Effector CD8-positive, alpha-beta T cell (primary cell): ENCODE measurements around the gene PTGDR2.

Source experiments
- DNase-seq: peaks from one replicate; lab custom pipeline; 2025; lab: John Stamatoyannopoulos, UW

PTGDR2 gene

GRCh38 chr11:60858731-60859464 is 3.1 kb upstream of the PTGDR2 start:
- no peak for DNase-seq

DNA sequence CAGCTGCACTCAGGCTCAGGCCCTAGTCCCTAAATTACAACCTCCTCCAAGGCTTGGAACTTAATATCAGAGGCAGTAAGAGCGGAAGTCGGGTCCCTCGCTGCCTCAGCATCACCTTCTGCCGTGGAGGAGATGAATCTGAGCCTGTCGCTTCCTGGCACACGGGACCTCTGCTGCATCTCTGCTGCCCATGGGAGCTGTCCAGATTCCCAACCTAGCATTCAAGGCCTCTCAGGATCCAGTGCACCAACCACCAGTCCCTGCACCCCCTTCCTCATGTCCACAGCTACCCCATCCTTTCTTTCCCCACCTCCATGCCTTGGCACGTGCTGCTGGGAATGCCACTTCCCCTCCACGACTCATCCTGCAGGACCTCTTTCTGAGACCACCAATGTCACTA is 2.5 kb upstream of the PTGDR2 start:
- DNase-seq = no peak

DNA sequence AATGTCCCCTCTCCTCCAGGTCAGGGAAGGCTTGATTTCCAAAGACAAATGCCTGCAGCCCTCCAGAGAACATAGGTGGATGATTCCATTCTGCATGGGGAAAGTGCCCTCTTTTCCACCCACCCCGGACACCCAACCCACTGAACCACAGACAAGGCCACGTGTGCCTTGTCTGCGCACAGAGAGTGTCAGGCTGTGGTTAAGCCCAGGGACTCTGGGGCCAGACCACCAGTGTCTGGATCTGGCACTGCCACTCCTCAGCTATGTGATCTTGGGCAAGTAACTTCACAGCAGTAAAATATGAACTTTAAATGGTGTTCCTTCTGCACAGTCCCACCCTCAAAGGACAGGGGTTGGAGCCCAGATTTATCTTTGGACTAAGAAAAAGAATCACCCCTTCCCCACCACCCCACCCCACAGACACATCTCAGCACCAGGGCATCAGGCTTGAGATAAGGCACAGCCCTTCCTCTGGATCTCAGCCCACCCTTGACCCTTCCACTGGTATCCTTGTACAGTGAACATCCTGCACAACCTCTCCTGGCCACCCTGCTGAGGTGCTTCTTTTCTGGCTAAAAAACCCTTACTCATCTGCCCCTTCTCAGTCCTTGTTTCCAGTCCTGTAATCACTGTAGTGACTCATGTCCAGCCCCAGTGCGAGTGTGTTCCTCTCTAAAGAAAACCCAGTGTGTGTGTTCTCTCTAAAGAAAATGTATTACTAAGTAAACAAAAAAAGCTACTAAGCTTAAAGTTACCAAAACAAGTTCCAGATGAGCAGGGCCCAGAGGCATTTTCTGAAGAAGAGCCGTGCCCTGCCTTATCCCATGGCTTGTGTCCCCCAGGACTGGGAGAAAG is 1.9 kb upstream of the PTGDR2 start:
- DNase-seq = no peak

DNA sequence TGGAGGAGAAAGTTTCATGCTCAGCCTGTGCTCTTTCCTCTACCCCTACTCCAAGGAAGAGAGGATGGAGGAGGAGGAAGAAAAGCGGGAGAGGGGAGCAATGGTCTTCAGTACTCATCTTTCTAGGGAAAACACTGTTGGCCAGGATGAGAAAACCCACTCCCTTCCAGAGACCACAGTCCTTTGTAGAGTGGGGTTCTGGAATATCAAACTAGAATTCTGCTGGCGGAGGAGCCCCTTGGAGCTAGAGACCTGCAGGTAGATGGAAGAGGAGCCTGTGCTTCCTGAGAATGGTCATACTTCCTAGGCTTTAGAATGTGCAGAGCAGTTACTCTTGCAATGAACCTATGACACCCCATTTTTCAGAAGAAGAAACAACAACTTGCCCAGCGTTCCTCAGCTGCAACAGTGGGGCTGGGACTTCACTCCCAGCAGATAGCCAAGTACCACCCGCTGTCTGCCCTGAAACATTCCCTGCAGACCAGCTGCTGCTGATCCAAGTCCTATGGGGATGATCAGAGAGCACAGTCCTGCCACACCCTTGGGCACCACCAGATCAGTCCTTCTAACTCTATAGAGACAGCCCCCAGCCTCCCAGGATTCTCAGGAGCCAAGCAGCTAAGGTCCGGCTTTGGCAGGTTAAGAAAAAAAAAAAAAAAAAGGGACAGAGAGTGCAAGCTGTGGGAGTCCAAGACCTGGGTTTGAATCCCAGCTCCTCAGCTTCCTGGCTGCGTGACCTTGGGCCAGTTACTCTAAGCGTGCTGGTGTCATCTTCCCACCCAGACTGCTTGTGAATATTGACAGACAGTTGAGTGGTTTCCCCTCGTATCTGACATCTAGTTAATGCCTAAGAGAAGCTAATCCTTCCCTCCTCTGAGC is 664 bp downstream of the PTGDR2 start:
- no peak for DNase-seq

- DNase-seq = no peak
These were observed 1.5 kb downstream of the PTGDR2 start for GRCh38 chr11:60854140-60854846.

DNA sequence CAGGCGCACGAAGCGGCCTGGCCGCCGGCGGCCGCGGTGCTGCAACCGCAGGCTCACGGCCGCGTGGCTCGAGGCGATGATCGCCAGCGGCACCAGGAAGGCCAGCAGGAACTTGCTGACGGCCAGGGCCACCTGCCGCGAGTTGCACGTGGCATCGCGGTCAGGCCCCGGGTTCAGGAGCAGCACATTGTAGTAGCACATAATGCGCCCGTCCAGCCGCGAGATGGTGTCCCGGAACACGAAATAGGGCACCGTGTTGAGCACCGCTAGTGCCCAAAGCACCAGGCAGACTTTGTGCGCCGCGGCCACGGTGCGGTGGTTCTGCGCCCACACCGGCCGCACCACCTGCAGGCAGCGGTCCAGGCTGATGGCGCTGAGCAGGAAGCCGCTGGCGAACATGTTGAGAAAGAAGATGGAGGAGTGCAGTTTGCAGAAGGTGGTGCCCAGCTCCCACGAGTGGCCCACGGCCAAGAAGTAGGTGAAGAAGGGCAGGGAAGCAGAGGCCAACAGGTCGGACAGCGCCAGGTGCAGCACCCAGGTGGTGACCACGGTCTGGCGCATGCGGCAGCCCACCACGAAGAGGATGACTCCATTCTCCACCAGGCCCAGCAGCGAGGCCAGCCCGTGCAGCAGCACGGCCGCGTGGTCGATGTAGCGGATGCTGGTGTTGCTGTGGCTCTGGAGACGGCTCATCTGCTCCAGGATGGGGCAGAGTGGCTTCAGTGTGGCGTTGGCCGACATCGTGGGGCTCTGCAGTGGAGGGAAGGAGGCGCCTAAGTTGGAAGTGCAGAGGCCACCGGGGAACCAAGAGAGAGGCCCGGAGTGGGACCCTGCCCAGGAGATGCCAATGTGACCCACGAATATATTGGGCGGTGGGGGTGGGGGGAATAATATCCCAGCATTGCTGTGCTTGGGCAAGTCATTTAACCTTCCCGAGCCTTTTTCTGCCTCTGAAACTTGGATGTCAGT is 2.5 kb downstream of the PTGDR2 start:
- DNase-seq = no peak

GRCh38 chr11:60852117-60852981 is 3.4 kb downstream of the PTGDR2 start:
- DNase-seq = no peak

DNA sequence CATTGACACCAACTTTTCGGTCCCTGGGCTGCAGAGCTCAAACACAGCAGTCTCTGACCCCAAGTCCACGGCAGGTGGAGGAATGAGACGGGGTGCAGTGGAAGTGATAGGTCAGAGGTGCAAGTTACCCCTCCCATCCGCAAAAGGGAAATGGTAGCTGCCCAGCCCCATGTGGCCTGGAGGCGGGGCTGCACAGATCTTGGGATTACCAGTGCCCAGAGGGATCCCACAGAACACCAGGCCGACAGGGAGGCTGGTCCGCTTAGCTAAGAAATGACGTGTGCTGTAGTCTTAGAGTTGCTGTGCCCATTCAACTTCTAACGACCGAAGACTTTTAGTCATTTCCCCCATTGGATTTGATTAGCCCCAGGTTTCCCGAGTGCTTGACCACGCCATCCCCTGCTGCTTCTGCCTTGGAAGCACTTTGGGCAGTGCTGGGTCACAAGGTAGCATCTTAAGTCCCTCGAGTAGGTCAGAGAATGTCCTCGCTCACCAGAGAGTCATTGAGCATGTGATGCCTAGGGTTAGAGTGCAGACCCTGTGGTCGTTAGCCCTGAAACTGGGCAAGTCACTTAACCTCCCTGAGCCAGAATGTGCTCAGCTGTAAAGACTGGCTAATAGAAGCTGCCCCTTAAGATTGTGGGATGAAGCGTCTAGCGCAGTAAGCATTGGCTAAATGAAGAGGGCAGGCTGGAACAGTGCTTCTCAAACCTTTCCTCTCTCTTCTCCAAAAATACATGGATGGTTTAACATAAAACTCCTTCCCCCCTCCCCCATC is 4.2 kb downstream of the PTGDR2 start:
- no peak for DNase-seq

- no peak for DNase-seq
These were observed 5.9 kb downstream of the PTGDR2 start for GRCh38 chr11:60849641-60850520.

DNA sequence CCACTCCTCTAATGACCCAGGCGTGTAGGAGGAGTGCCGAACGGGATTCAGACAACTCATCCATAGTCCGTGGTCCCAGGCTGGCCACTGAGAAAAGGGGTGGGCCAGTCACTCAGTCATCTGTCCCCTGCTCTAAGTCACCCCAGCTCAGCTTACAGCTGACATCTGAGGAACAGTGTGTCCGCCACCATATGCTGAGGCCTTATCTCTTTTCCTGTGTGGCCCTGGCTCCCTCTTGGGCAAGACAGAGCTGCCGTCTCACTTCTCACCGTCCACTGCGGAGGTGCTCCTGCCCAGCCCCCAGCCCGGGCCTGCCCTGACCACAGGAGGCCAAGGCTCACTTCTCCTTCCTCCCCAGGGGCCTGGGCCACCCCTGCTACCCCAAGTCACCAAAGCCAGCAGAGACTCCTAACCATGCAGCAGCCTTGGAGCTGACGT is 7.0 kb downstream of the PTGDR2 start:
- no peak for DNase-seq

DNA sequence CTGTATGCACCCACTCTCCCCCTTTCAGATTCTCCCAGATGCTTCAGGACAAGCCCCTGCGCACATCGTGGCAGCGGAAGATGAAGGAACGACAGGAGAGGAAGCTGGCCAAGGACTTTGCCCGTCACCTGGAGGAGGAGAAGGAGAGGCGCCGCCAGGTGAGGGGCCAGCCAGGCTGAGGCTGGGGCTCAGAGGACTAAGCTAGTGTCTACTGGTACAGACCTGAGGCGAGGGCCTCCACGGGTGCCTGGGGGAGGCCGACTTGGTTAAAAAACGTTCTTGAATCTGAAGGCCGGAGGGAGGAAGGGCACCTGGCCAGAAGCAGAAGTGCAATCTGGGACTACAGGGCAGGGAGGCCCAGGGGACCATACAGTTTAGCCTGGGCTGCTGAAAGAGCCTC is 7.9 kb downstream of the PTGDR2 start:
- DNase-seq = no peak

DNA sequence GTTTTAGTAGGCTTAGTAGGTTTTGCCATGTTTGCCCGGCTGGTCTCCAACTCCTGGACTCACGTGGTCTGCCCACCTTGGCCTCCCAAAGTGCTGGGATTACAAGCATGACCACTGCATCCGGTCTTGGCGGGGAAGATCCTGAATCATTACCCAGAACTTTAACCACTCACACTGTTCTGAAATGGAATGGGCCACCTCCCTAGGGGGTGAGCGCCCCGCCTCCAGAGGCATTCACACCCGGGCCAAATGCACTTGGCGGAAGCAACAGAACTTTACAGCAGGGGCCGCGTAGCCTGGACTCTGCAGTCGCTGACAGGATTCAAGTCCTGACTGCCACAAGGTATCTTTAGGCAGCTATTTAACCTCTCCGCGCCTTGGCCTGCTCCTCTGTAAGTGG is 8.5 kb downstream of the PTGDR2 start:
- no peak for DNase-seq

GRCh38 chr11:60845338-60845737 is 10.4 kb downstream of the PTGDR2 start:
- DNase-seq = no peak

DNA sequence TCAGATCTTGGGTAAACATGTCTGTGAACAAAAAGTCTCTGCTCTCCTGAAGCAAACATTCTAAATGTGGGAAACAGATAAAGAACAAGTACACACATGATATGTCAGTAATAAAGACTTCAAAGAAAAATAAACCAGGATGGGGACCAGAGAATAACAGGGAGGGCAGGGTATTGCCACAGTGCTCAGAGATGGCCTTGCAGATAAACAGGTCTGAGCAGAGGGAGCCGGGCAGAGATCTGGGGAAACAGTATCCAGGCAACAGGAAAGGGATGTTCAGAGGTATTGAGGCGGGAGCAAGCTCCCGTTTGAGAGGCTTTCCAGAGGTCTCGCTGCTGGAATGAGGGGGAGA is 10.9 kb downstream of the PTGDR2 start:
- no peak for DNase-seq

DNA sequence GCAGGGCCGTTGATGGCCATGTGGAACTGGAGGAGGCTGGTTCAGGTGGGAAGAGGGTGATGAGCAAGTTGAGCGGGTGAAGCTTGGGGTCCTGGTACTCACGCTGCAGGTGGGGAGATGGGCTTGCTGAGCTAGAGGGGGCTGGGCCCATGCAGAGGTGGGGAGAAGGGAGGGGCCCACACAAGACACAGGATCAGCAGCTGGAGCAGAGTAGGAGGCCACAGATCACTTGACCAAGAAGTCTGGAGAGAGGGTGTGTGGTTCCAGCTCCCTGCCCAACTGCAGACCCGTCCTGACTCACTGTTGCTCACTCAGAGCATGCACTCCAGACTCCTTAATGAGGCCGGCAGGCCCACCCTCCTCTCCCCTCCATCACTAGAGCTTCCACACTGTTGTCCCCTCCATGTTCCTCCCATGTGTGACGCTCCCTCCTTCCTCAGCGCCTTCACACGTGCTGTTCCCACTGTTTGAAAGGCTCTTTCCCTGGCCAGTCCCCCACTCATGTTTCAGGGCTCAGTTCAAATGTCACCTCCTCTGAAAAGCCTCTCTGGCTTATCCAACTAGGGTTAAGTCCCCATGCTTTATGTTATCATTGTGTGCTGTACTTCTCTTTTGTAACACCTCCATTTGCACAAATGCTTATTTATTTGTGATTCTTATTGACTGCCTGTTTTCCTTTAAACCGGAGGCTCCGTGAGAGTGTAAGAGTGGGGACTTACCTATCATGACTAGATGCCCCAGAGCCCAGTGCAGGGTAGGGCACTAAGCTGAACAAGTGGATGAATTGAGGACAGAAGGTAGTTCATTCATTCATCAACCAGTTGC is 11.5 kb downstream of the PTGDR2 start:
- no peak for DNase-seq

GRCh38 chr11:60842668-60843600 is 12.8 kb downstream of the PTGDR2 start:
- DNase-seq = no peak
